GM12878 (cell line): Measurements from ENCODE around the gene FAM186B. TPM values are rescaled to one million over a fixed set of nuclear protein-coding genes. Genes with fewer than 3 reads are reported as not detected.

Experiments used
- ATAC-seq: fragments of 200-7000 bp; cut with Tn5 transposase; 3 replicates; pipeline ENCODE4 v1.9.1; 2020; ENCODE audit warnings: mild to moderate bottlenecking, moderate library complexity
- BruUV-seq: library from RNA; stranded (reverse); fragments of 400-500 nt; replicated peaks from 2 replicates; lab custom pipeline; 2021; lab: Mats Ljungman, UMichigan
- CTCF ChIA-PET: fragments of 300-600 bp; sonication (Branson Sonifier 250); formaldehyde crosslinking; extraction: SDS; loops from one replicate; lab custom pipeline; 2021; ENCODE audit warnings: inconsistent platforms; lab: Yijun Ruan, JAX
- POLR2A ChIA-PET: fragments of 350-600 bp; formaldehyde crosslinking; extraction: SDS; loops from one replicate; lab custom pipeline; 2021; ENCODE audit warnings: inconsistent platforms; lab: Charles Lee
- RAD21 ChIA-PET: fragments of 300-600 bp; sonication (Branson Sonifier 250); formaldehyde crosslinking; loops from one replicate; lab custom pipeline; 2023; ENCODE audit warnings: antibody characterized with exemption; ENCODE audit not compliant: unreplicated experiment; lab: Charles Lee
- SMC1A ChIA-PET: fragments of 300-600 bp; sonication (Branson Sonifier 250); formaldehyde crosslinking; loops from one replicate; lab custom pipeline; 2023; ENCODE audit not compliant: unreplicated experiment, uncharacterized antibody; lab: Charles Lee
- DNase-seq: peaks from one replicate; pipeline ENCODE4 v3.0.0-alpha.2; 2011; ENCODE audit warnings: low read depth, low spot score
- FAIRE-seq: peaks from 3 replicates; lab custom pipeline; 2011; peaks lifted over from hg19 to GRCh38; lab: Jason Lieb, UNC
- H2AFZ ChIP-seq: 2 replicates; pipeline ENCODE4 v1.6.0; 2011; ENCODE audit warnings: low read depth, low read length, control low read depth; ENCODE audit not compliant: control insufficient read depth
- H3K27ac ChIP-seq: 2 replicates; pipeline ENCODE4 v1.5.1; 2011; ENCODE audit warnings: control low read depth; ENCODE audit not compliant: control insufficient read depth, insufficient read depth
- H3K27me3 ChIP-seq, 2 experiments: replicated peaks in 1 of 2; 2 replicates each; pipeline versions ENCODE4 v1.6.0 to v1.6.1; 2011; ENCODE audit warnings: low read length in 1 of 2; ENCODE audit not compliant: control insufficient read depth in 2 of 2, insufficient read depth in 2 of 2
- H3K36me3 ChIP-seq, 2 experiments: 2 replicates each; pipeline ENCODE4 v1.5.1; 2011; ENCODE audit warnings: low read length in 1 of 2; ENCODE audit not compliant: control insufficient read depth in 2 of 2, insufficient read depth in 2 of 2
- H3K4me1 ChIP-seq: 2 replicates; pipeline ENCODE4 v1.6.1; 2011; ENCODE audit warnings: mild to moderate bottlenecking, low read length, moderate library complexity, mixed read lengths; ENCODE audit not compliant: control insufficient read depth, insufficient read depth
- H3K4me2 ChIP-seq: 2 replicates; pipeline ENCODE4 v1.6.0; 2011; ENCODE audit warnings: control low read depth; ENCODE audit not compliant: control insufficient read depth, insufficient read depth
- H3K4me3 ChIP-seq: fragments of 200-600 bp; sonication (generic); 2 replicates; pipeline ENCODE4 v1.5.1; 2016
- H3K79me2 ChIP-seq: 2 replicates; pipeline ENCODE4 v1.6.0; 2011; ENCODE audit warnings: low read length; ENCODE audit not compliant: control insufficient read depth, insufficient read depth
- H3K9ac ChIP-seq: 2 replicates; pipeline ENCODE4 v1.8.0; 2011; ENCODE audit warnings: low read length, control low read depth, mixed read lengths; ENCODE audit not compliant: control insufficient read depth, insufficient read depth
- H3K9me3 ChIP-seq: replicated peaks from 3 replicates; pipeline ENCODE4 v1.5.1; 2011; ENCODE audit warnings: mild to moderate bottlenecking, low read length; ENCODE audit not compliant: control insufficient read depth, insufficient read depth
- H4K20me1 ChIP-seq: 2 replicates; pipeline ENCODE4 v1.6.0; 2011; ENCODE audit not compliant: control insufficient read depth, insufficient read depth
- BCL11A ChIP-seq: IDR thresholded peaks from 2 replicates; pipeline ENCODE4 v1.6.1; 2011; ENCODE audit warnings: low read depth, low read length
- CBFB ChIP-seq: IDR thresholded peaks from 2 replicates; pipeline ENCODE4 v1.6.1; 2016; ENCODE audit warnings: antibody characterized with exemption, low read depth
- CBX3 ChIP-seq: fragments of 200-600 bp; sonication (generic); IDR thresholded peaks from 2 replicates; pipeline ENCODE4 v1.6.1; 2016; ENCODE audit warnings: low read depth, borderline replicate concordance
- FOXK2 ChIP-seq: fragments of 450-650 bp; IDR thresholded peaks from 2 replicates; pipeline ENCODE4 v1.6.1; 2017; ENCODE audit warnings: mild to moderate bottlenecking, moderate library complexity
- GABPA ChIP-seq: IDR thresholded peaks from 2 replicates; pipeline ENCODE4 v1.6.1; 2014; ENCODE audit warnings: antibody characterized with exemption, low read depth, mild to moderate bottlenecking, inconsistent platforms
- HCFC1 ChIP-seq: fragments of 150-350 bp; IDR thresholded peaks from 2 replicates; pipeline ENCODE4 v1.6.1; 2014; ENCODE audit warnings: low read length
- KLF5 ChIP-seq: fragments of 450-650 bp; IDR thresholded peaks from 2 replicates; pipeline ENCODE4 v1.6.1; 2014; ENCODE audit warnings: mild to moderate bottlenecking; ENCODE audit not compliant: partially characterized antibody
- MTA3 ChIP-seq: IDR thresholded peaks from 2 replicates; pipeline ENCODE4 v1.6.1; 2012; ENCODE audit warnings: low read length, inconsistent platforms, borderline replicate concordance
- MYB ChIP-seq: fragments of 150-350 bp; IDR thresholded peaks from 2 replicates; pipeline ENCODE4 v1.6.1; 2014; ENCODE audit warnings: mild to moderate bottlenecking, low read depth, low read length, borderline replicate concordance
- NFXL1 ChIP-seq: fragments of 450-650 bp; IDR thresholded peaks from 2 replicates; pipeline ENCODE4 v1.6.1; 2017; ENCODE audit warnings: antibody characterized with exemption, mild to moderate bottlenecking, borderline replicate concordance
- POLR2A ChIP-seq: IDR thresholded peaks from 2 replicates; pipeline ENCODE4 v1.6.1; 2011; ENCODE audit warnings: low read depth, mild to moderate bottlenecking, low read length
- STAT1 ChIP-seq: fragments of 450-650 bp; conservative IDR thresholded peaks from 2 replicates; pipeline ENCODE4 v1.6.1; 2014; ENCODE audit warnings: antibody characterized with exemption, mild to moderate bottlenecking
- ZNF384 ChIP-seq: IDR thresholded peaks from 2 replicates; pipeline ENCODE4 v1.6.1; 2012; ENCODE audit warnings: low read depth, mild to moderate bottlenecking, low read length, improper control_type of control experiment, borderline replicate concordance
- ZNF622 ChIP-seq: fragments of 450-650 bp; IDR thresholded peaks from 2 replicates; pipeline ENCODE4 v1.6.1; 2017; ENCODE audit warnings: mild to moderate bottlenecking, inconsistent platforms
- WGBS: methylation state at CpG from one replicate; pipeline ENCODE4 v1.1.6; 2016; ENCODE audit warnings: low lambda C conversion rate; ENCODE audit not compliant: insufficient replicate concordance, insufficient coverage; ENCODE audit errors: missing lambda C conversion rate; 5-methylcytosine and 5-hydroxymethylcytosine counted together
- in situ Hi-C: fragments of 300-500 bp; cut with MboI; formaldehyde crosslinking; loops from 9 replicates; pipeline ENCODE4 v1.14.3; 2018; ENCODE audit warnings: mixed read lengths
- intact Hi-C: fragments of 100-400 bp; cut with micrococcal nuclease; formaldehyde crosslinking; loops from one replicate; pipeline ENCODE4 v1.14.2; 2022; ENCODE audit not compliant: unreplicated experiment
- polyA plus RNA-seq, 11 experiments: library from polyadenylated mRNA; depleted of rRNA in 4 of 11; unstranded in 6 of 11; stranded (reverse) in 5 of 11; fragments of >200 nt; fragmentation: Nextera tagmentation in 4 of 11; fragmentation: Illumina TruSeq in 1 of 11; extraction: Ambion mirVana in 4 of 11; extraction: Trizol in 1 of 11; gene quantifications; 1 replicate in 1 of 11; 2 replicates in 10 of 11; pipeline versions ENCODE4 v1.2.1 to v1.2.3, GENCODE V29; 2011 to 2016; ENCODE audit warnings: inconsistent platforms in 2 of 11, missing spikeins in 2 of 11, low read depth in 1 of 11
- total RNA-seq, 4 experiments: library from RNA; depleted of rRNA in 3 of 4; stranded (reverse); fragments of >200 nt in 3 of 4; fragmentation: Illumina TruSeq in 1 of 4; extraction: Trizol in 1 of 4; gene quantifications; 2 replicates each; pipeline versions ENCODE4 v1.2.1 to v1.2.3, GENCODE V29; 2013 to 2021
- TF ChIP-seq, protein P1 (sequence below): fragments of 450-650 bp; formaldehyde crosslinking; IDR thresholded peaks from 2 replicates; pipeline ENCODE4 v1.4.0; 2022; ENCODE audit warnings: mild to moderate bottlenecking, moderate library complexity
- TF ChIP-seq, protein P2 (sequence below): fragments of 450-650 bp; IDR thresholded peaks from 2 replicates; pipeline ENCODE4 v1.6.1; 2017; ENCODE audit warnings: borderline replicate concordance

Gene FAM186B
- total and polyA plus RNA-seq, 10 of the 15 experiments (the other 5 are each of a cell fraction or from before 2014, with no cell fraction given) = 0.13 to 0.79 (median 0.51) TPM

DNA sequence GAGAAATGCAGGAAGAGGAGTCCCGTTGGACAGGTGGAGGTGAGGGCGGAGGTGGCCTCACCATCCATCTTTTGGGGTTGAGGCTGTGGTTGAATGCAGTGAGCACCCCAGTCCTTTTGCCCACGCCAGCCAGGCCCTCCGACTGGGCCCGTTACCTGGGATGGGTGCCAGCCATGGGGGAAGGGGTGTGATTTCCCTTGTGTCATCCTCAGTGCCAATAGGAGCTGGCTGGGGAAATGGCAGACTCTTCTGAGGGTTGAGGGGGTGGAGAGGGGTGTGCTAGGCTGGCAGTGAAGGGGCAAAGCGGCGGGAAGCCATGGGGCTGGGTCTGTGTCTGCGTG lies 57.0 kb downstream of the FAM186B start:
- Histone ChIP-seq H3K79me2 (no peaks in the 10 kb centered on the region), H3K4me1 (no peaks in the 10 kb centered on the region), H3K27ac (no peak overlapping the region), H3K9me3 (no peaks in the 10 kb centered on the region), H3K36me3 (no peaks in the 10 kb centered on the region), H3K27me3 (peaks cover 0 to 12% of the 10 kb centered on the region in 2 experiments; a peak in 3 of 4 replicates), H3K9ac (no peak overlapping the region), H2AFZ (no peak overlapping the region), H3K4me3 (no peak overlapping the region), H3K4me2 (peak overlapping the region; percentile 30; the same call in 1 of the 2 replicates), H4K20me1 (no peaks in the 10 kb centered on the region)
- ATAC-seq (no peak; the same call in 2 of the 3 replicates), DNase-seq (no peak), FAIRE-seq (no peak)
- BruUV-seq = no TSS peak
- in situ Hi-C loops (no loop called here), intact Hi-C loops (no loop called here)
- SMC1A ChIA-PET = no interaction called here
- WGBS = 70% methylated on average over 6 of the region's 8 CpGs
- POLR2A ChIA-PET = no interaction called here
- TF ChIP-seq MYB (no peak), ZNF622 (no peak), STAT1 (no peak), ZNF384 (no peak), CBX3 (no peak), POLR2A (no peak), HCFC1 (no peak), FOXK2 (no peak), BCL11A (no peak), CBFB (no peak), MTA3 (no peak), NFXL1 (no peak), GABPA (no peak), KLF5 (no peak)
- TF ChIP-seq, protein P1, sequence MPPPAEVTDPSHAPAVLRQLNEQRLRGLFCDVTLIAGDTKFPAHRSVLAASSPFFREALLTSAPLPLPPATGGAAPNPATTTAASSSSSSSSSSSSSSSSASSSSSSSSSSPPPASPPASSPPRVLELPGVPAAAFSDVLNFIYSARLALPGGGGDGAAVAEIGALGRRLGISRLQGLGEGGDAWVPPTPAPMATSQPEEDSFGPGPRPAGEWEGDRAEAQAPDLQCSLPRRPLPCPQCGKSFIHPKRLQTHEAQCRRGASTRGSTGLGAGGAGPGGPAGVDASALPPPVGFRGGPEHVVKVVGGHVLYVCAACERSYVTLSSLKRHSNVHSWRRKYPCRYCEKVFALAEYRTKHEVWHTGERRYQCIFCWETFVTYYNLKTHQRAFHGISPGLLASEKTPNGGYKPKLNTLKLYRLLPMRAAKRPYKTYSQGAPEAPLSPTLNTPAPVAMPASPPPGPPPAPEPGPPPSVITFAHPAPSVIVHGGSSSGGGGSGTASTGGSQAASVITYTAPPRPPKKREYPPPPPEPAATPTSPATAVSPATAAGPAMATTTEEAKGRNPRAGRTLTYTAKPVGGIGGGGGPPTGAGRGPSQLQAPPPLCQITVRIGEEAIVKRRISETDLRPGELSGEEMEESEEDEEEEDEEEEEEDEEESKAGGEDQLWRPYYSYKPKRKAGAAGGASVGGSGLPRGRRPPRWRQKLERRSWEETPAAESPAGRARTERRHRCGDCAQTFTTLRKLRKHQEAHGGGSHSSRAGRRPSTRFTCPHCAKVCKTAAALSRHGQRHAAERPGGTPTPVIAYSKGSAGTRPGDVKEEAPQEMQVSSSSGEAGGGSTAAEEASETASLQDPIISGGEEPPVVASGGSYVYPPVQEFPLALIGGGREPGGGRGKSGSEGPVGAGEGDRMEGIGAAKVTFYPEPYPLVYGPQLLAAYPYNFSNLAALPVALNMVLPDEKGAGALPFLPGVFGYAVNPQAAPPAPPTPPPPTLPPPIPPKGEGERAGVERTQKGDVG (CRISPR knock-in tag) = no peak
- TF ChIP-seq, protein P2, sequence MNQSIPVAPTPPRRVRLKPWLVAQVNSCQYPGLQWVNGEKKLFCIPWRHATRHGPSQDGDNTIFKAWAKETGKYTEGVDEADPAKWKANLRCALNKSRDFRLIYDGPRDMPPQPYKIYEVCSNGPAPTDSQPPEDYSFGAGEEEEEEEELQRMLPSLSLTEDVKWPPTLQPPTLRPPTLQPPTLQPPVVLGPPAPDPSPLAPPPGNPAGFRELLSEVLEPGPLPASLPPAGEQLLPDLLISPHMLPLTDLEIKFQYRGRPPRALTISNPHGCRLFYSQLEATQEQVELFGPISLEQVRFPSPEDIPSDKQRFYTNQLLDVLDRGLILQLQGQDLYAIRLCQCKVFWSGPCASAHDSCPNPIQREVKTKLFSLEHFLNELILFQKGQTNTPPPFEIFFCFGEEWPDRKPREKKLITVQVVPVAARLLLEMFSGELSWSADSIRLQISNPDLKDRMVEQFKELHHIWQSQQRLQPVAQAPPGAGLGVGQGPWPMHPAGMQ = no peak
- RAD21 ChIA-PET = interaction anchor here (1.9 kb wide), 1 partner anchor 190 kb away, joined by 6 read pairs; no protein-coding TSS in a partner anchor
- CTCF ChIA-PET = no interaction called here
